Activated CD4-positive, alpha-beta memory T cell treated with anti-CD3 and anti-CD28 coated beads, Interleukin-2, amount 10 ng/mL, durations not matched to agents 7 days and 5 days (primary cell): ENCODE results near the gene TMEM86A. TPM values are rescaled to one million over a fixed set of nuclear protein-coding genes. Genes with fewer than 3 reads are reported as not detected.
"Not testable (repeated sequence)": the region's sequence is repeated elsewhere in the genome, so short reads cannot be mapped to it uniquely, and the experiment has no call there.

Experiments used
- CTCF ChIA-PET: fragments of 350-600 bp; sonication (Branson Sonifier 250); formaldehyde crosslinking; loops from one replicate; lab custom pipeline; 2021; ENCODE audit warnings: antibody characterized with exemption, inconsistent platforms; lab: Charles Lee
- POLR2A ChIA-PET: fragments of 350-600 bp; sonication (Branson Sonifier 250); formaldehyde crosslinking; loops from one replicate; lab custom pipeline; 2021; ENCODE audit warnings: antibody characterized with exemption; lab: Charles Lee
- DNase-seq: peaks from one replicate; pipeline ENCODE4 v3.0.0-alpha.2; 2020
- H3K27ac Mint-ChIP-seq: one replicate; pipeline ENCODE4 v1.8.0; 2021; ENCODE audit warnings: mild to moderate bottlenecking, mixed read lengths
- H3K27me3 Mint-ChIP-seq: one replicate; pipeline ENCODE4 v1.8.0; 2021; ENCODE audit warnings: mixed read lengths
- H3K36me3 Mint-ChIP-seq: one replicate; pipeline ENCODE4 v1.8.0; 2021; ENCODE audit warnings: low read depth, mixed read lengths
- H3K4me1 Mint-ChIP-seq: one replicate; pipeline ENCODE4 v1.8.0; 2021; ENCODE audit warnings: mixed read lengths
- H3K4me3 Mint-ChIP-seq: one replicate; pipeline ENCODE4 v1.8.0; 2021; ENCODE audit warnings: mild to moderate bottlenecking, mixed read lengths
- H3K9me3 Mint-ChIP-seq: one replicate; pipeline ENCODE4 v1.8.0; 2021; ENCODE audit warnings: mixed read lengths
- total RNA-seq, 2 experiments: library from RNA; stranded (reverse); gene quantifications; one replicate each; pipeline ENCODE4 v1.2.3, GENCODE V29; 2021

TMEM86A gene
- total RNA-seq, 2 experiments from 2014 or later, result 1.8 to 2.4 TPM

GRCh38 chr11:18677560-18677959, 21.0 kb upstream of the TMEM86A start:
- POLR2A ChIA-PET, result no interaction called here
- Mint-ChIP-seq H3K27me3 (no peaks in the 10 kb centered on the region), H3K9me3 (no peaks in the 10 kb centered on the region), H3K36me3 (no peaks in the 10 kb centered on the region), H3K4me3 (no peak overlapping the region), H3K4me1 (peaks cover 16% of the 10 kb centered on the region), H3K27ac (no peak overlapping the region)
- no peak for DNase-seq
- CTCF ChIA-PET, result interaction anchor here (0.7 to 1.8 kb wide), 2 partner anchors 17 to 44 kb away, joined by 7 read pairs; no protein-coding TSS in a partner anchor

GRCh38 chr11:18681949-18682348, 16.6 kb upstream of the TMEM86A start:
- H3K4me3 Mint-ChIP-seq, DNase-seq, H3K36me3 Mint-ChIP-seq, H3K27ac Mint-ChIP-seq, POLR2A ChIA-PET, H3K27me3 Mint-ChIP-seq, CTCF ChIA-PET, H3K4me1 Mint-ChIP-seq, H3K9me3 Mint-ChIP-seq: not testable (repeated sequence)

GRCh38 chr11:18682466-18682865, 16.1 kb upstream of the TMEM86A start:
- H3K9me3 Mint-ChIP-seq, result no peaks in the 10 kb centered on the region
- ChIA-PET POLR2A (no interaction called here), CTCF (no interaction called here)
- H3K27ac Mint-ChIP-seq, result no peak overlapping the region
- H3K4me1 Mint-ChIP-seq, result peaks cover 3% of the 10 kb centered on the region
- DNase-seq, result no peak
- H3K36me3 Mint-ChIP-seq, result no peaks in the 10 kb centered on the region
- H3K27me3 Mint-ChIP-seq, result peaks cover 7% of the 10 kb centered on the region
- no peak overlapping the region for H3K4me3 Mint-ChIP-seq

GRCh38 chr11:18684267-18684666, 14.3 kb upstream of the TMEM86A start:
- Mint-ChIP-seq H3K4me3 (no peak overlapping the region), H3K27me3 (peaks cover 7% of the 10 kb centered on the region), H3K36me3 (no peaks in the 10 kb centered on the region), H3K9me3 (no peaks in the 10 kb centered on the region), H3K4me1 (no peaks in the 10 kb centered on the region), H3K27ac (no peak overlapping the region)
- CTCF ChIA-PET, result interaction anchor here (0.8 kb wide), 1 partner anchor 10 kb away, joined by 5 read pairs; no protein-coding TSS in a partner anchor
- POLR2A ChIA-PET, result no interaction called here
- DNase-seq, result no peak

GRCh38 chr11:18691467-18692140, 7.0 kb upstream of the TMEM86A start:
- DNase-seq, H3K4me3 Mint-ChIP-seq, CTCF ChIA-PET, H3K36me3 Mint-ChIP-seq, H3K9me3 Mint-ChIP-seq, H3K27me3 Mint-ChIP-seq, H3K27ac Mint-ChIP-seq, POLR2A ChIA-PET: not testable (repeated sequence)
- H3K4me1 Mint-ChIP-seq, result peaks cover 18% of the 10 kb centered on the region

- Mint-ChIP-seq H3K36me3 (no peaks in the 10 kb centered on the region), H3K9me3 (no peaks in the 10 kb centered on the region), H3K4me3 (no peak overlapping the region), H3K4me1 (peaks cover 26% of the 10 kb centered on the region), H3K27ac (no peak overlapping the region), H3K27me3 (no peaks in the 10 kb centered on the region)
- ChIA-PET CTCF (no interaction called here), POLR2A (interaction anchor here (1.1 kb wide), 1 partner anchor 166 kb away, joined by 3 read pairs; no protein-coding TSS in a partner anchor)
- DNase-seq, result no peak
These were observed 5.4 kb upstream of the TMEM86A start for GRCh38 chr11:18692941-18693760.

- Mint-ChIP-seq H3K4me3 (no peak overlapping the region), H3K36me3 (no peaks in the 10 kb centered on the region), H3K27me3 (peaks cover 17% of the 10 kb centered on the region), H3K9me3 (no peaks in the 10 kb centered on the region), H3K27ac (no peak overlapping the region), H3K4me1 (peaks cover 36% of the 10 kb centered on the region)
- ChIA-PET POLR2A (interaction anchor here (2.8 kb wide), 1 partner anchor 25 kb away, joined by 10 read pairs; no protein-coding TSS in a partner anchor), CTCF (interaction anchor here (2.1 kb wide), 1 partner anchor 25 kb away, joined by 12 read pairs; no protein-coding TSS in a partner anchor)
- no peak for DNase-seq
These were observed 1.8 kb upstream of the TMEM86A start for GRCh38 chr11:18696638-18697225.

GRCh38 chr11:18697576-18697975, 1.0 kb upstream of the TMEM86A start:
- Mint-ChIP-seq H3K9me3 (no peaks in the 10 kb centered on the region), H3K27me3 (peaks cover 17% of the 10 kb centered on the region), H3K27ac (no peak overlapping the region), H3K4me1 (peaks cover 31% of the 10 kb centered on the region), H3K4me3 (no peak overlapping the region), H3K36me3 (no peaks in the 10 kb centered on the region)
- no peak for DNase-seq
- ChIA-PET POLR2A (interaction anchor here (1.2 to 2.8 kb wide), 3 partner anchors 24 to 592 kb away, joined by 4 to 10 read pairs (median 6); partner anchors contain the start of genes SAAL1 and SPTY2D1), CTCF (interaction anchor here (1.1 to 2.1 kb wide), 4 partner anchors 8 to 67 kb away, joined by 4 to 12 read pairs (median 4); no protein-coding TSS in a partner anchor)

GRCh38 chr11:18699269-18699596, 654 bp downstream of the TMEM86A start:
- ChIA-PET POLR2A (interaction anchor here (1.2 to 2.8 kb wide), 3 partner anchors 22 to 172 kb away, joined by 3 to 10 read pairs (median 3); partner anchors contain the start of gene UEVLD), CTCF (no interaction called here)
- H3K27ac Mint-ChIP-seq, result no peak overlapping the region
- H3K4me1 Mint-ChIP-seq, result peaks cover 21% of the 10 kb centered on the region
- H3K4me3 Mint-ChIP-seq, result peak overlapping the region; percentile 75
- H3K27me3 Mint-ChIP-seq, result peaks cover 21% of the 10 kb centered on the region
- H3K36me3 Mint-ChIP-seq, result no peaks in the 10 kb centered on the region
- H3K9me3 Mint-ChIP-seq, result no peaks in the 10 kb centered on the region
- DNase-seq, result no peak

- H3K4me3 Mint-ChIP-seq, result peak overlapping the region; percentile 75
- H3K27ac Mint-ChIP-seq, result no peak overlapping the region
- ChIA-PET CTCF (no interaction called here), POLR2A (interaction anchor here (1.2 to 2.8 kb wide), 2 partner anchors 21 to 173 kb away, joined by 3 to 10 read pairs; no protein-coding TSS in a partner anchor)
- H3K27me3 Mint-ChIP-seq, result peaks cover 22% of the 10 kb centered on the region
- no peaks in the 10 kb centered on the region for H3K36me3 Mint-ChIP-seq
- peaks cover 22% of the 10 kb centered on the region for H3K4me1 Mint-ChIP-seq
- H3K9me3 Mint-ChIP-seq, result no peaks in the 10 kb centered on the region
- no peak for DNase-seq
These were observed 1.3 kb downstream of the TMEM86A start for GRCh38 chr11:18699848-18700261.

GRCh38 chr11:18700375-18700774, 1.8 kb downstream of the TMEM86A start:
- ChIA-PET POLR2A (interaction anchor here (1.2 kb wide), 1 partner anchor 173 kb away, joined by 3 read pairs; no protein-coding TSS in a partner anchor), CTCF (no interaction called here)
- H3K36me3 Mint-ChIP-seq, result no peaks in the 10 kb centered on the region
- peaks cover 27% of the 10 kb centered on the region for H3K27me3 Mint-ChIP-seq
- no peak overlapping the region for H3K27ac Mint-ChIP-seq
- peak overlapping the region; percentile 45 for H3K4me3 Mint-ChIP-seq
- H3K4me1 Mint-ChIP-seq, result peaks cover 26% of the 10 kb centered on the region
- no peaks in the 10 kb centered on the region for H3K9me3 Mint-ChIP-seq
- no peak for DNase-seq

- no peaks in the 10 kb centered on the region for H3K9me3 Mint-ChIP-seq
- peaks cover 32% of the 10 kb centered on the region for H3K27me3 Mint-ChIP-seq
- ChIA-PET POLR2A (no interaction called here), CTCF (no interaction called here)
- H3K4me1 Mint-ChIP-seq, result peaks cover 31% of the 10 kb centered on the region
- no peaks in the 10 kb centered on the region for H3K36me3 Mint-ChIP-seq
- no peak overlapping the region for H3K27ac Mint-ChIP-seq
- DNase-seq, result no peak
- H3K4me3 Mint-ChIP-seq, result no peak overlapping the region
These were observed 2.3 kb downstream of the TMEM86A start for GRCh38 chr11:18700872-18701271.
